Measurements from ENCODE around the gene ZSCAN2. TPM values are rescaled to one million over a fixed set of nuclear protein-coding genes. Genes with fewer than 3 reads are reported as not detected.

Gene ZSCAN2
- total RNA-seq, 1 donor from 2014 or later: 6.8 TPM

DNA sequence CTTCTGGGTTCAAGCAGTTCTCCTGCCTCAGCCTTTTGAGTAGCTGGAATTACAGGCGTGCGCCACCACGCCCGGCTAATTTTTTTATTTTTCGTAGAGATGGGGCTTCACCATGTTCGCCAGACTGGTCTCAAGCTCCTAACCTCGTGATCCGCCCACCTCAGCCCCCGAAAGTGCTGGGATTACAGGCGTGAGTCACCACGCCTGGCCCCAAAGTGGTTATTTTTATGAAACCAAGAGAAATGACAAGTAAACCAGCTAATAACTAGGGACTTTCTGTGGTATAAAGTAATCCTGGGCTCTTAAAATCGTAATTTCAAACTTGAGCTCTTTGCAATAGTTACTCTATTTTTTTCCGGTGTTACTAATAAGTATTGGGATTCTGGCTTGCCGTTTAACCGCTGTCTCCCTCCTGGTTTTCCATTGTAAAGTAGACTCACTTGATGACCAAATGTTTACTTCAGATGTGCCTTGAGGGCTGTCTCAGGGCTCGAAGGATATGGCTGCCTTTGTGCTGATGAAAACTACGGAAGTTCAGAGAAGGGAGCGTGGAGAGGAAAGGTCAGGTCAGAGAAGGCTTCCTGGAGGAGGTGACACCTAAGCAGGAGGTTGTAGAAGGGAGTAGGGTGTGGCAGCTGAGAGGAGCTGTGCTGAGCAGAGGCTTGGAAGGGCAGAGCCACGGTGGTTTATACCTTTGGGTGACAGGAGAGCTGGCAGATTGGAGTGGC, 4.2 kb downstream of the ZSCAN2 start:
- H3K4me3 Mint-ChIP-seq: peak overlapping the region; percentile 5

DNA sequence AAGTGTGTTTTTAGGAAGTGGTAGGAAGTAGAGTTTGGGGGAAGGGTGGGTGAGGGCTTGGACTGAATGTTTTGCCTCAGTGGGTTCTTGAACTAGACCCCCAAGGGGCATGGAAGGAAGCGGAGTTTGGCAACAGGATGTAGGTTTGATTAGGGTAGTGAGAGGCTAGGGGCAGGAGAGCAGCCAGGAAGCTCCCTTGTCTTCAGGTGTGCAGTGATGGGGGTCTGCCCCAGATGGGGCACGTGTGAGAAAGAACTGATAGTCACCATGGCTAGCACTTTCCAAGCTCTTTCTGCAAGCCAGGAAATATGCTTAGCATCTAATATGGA, 4.7 kb downstream of the ZSCAN2 start:
- peak overlapping the region; percentile 73 for H3K27ac Mint-ChIP-seq
- intact Hi-C loops (cut with micrococcal nuclease): no loop called here
- peaks cover 17% of the 10 kb centered on the region for H3K36me3 Mint-ChIP-seq (ENCODE audit: low read depth)
- peaks cover 20% of the 10 kb centered on the region for H3K4me1 Mint-ChIP-seq
- no peaks in the 10 kb centered on the region for H3K27me3 Mint-ChIP-seq
- DNase-seq: no peak
- no peak overlapping the region for H3K4me3 Mint-ChIP-seq
- no peaks in the 10 kb centered on the region for H3K9me3 Mint-ChIP-seq

More for the DNA sequence above, 4.2 kb downstream of the ZSCAN2 start:
- Mint-ChIP-seq H3K36me3 (ENCODE audit: low read depth) (peaks cover 17% of the 10 kb centered on the region), H3K27me3 (no peaks in the 10 kb centered on the region), H3K9me3 (no peaks in the 10 kb centered on the region), H3K4me1 (peaks cover 24% of the 10 kb centered on the region), H3K27ac (peak overlapping the region; percentile 73)
- DNase-seq: no peak
- intact Hi-C loops (cut with micrococcal nuclease): no loop called here

DNA sequence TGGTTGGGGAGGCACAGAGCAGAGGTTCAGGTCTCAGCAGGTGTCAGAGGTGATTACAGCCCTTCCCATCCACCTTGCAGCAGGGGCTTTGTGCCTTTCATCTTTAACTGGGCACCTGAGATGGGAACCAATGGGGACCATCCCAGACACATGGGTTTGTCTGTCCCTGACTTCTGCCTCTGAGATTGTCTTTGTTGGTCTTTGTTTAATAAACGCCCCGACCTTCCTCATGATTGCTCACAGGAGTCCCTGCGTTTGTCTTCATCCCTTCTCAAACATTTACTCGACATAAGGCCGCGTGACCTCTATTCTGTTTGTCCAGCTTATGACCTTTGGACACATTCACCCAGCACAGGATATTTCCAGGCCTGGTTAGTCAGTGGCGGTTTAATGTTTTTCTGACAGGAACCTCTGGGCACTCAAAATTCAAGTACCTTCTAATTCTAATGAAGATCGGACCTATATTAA, 5.9 kb downstream of the ZSCAN2 start:
- Mint-ChIP-seq H3K9me3 (no peaks in the 10 kb centered on the region), H3K4me3 (no peak overlapping the region), H3K27me3 (no peaks in the 10 kb centered on the region), H3K36me3 (ENCODE audit: low read depth) (peaks cover 17% of the 10 kb centered on the region), H3K4me1 (peaks cover 17% of the 10 kb centered on the region), H3K27ac (no peak overlapping the region)
- intact Hi-C loops (cut with micrococcal nuclease): no loop called here
- no peak for DNase-seq

GRCh38 chr15:84608707-84609284, 8.0 kb downstream of the ZSCAN2 start:
- Mint-ChIP-seq H3K9me3 (no peaks in the 10 kb centered on the region), H3K4me1 (peaks cover 15% of the 10 kb centered on the region), H3K27me3 (no peaks in the 10 kb centered on the region), H3K27ac (no peak overlapping the region), H3K36me3 (ENCODE audit: low read depth) (peaks cover 17% of the 10 kb centered on the region), H3K4me3 (no peak overlapping the region)
- intact Hi-C loops (cut with micrococcal nuclease): no loop called here
- DNase-seq: no peak

DNA sequence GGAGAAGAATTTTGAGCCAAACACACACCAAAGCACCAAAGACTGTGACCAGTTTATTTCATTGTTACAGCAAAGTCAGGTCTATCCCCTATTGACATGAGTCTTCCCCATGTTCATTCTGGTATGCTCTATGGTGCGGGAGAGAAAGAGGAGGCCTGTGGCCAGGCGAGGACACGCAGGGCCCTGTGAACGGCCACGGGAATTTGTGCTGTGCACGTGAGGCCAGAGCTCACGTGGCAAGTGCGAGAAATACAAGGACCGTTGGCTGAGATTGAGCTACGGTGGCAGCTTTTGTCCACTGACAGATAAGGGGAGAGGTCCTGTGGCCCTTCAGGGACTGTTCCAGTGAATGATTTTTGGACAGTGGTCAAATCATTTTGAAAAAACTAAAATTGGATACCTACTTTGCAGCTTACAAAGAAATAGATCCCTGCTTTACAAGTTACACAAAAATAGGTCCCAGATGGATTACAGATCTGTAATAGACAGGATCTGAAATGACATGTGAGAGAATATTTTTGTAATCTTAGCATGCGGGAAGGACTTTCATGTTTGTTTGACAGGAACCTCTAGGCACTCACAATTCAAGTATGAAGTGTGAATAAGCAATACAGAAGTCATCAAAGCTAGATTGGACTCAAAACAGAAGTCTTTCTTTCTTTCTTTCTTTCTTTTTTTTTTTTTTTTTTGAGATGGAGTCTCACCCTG, 9.2 kb downstream of the ZSCAN2 start:
- Mint-ChIP-seq H3K4me1 (peaks cover 10% of the 10 kb centered on the region), H3K27me3 (no peaks in the 10 kb centered on the region), H3K27ac (no peak overlapping the region), H3K36me3 (ENCODE audit: low read depth) (peaks cover 13% of the 10 kb centered on the region), H3K9me3 (no peaks in the 10 kb centered on the region), H3K4me3 (no peak overlapping the region)
- intact Hi-C loops (cut with micrococcal nuclease): no loop called here
- no peak for DNase-seq

GRCh38 chr15:84611631-84612030, 10.8 kb downstream of the ZSCAN2 start:
- no peak overlapping the region for H3K4me3 Mint-ChIP-seq
- intact Hi-C loops (cut with micrococcal nuclease): no loop called here

GRCh38 chr15:84616235-84616634, 15.4 kb downstream of the ZSCAN2 start:
- peaks cover 20% of the 10 kb centered on the region for H3K36me3 Mint-ChIP-seq (ENCODE audit: low read depth)
- no peak overlapping the region for H3K4me3 Mint-ChIP-seq
- intact Hi-C loops (cut with micrococcal nuclease): no loop called here
- no peak overlapping the region for H3K27ac Mint-ChIP-seq
- H3K9me3 Mint-ChIP-seq: peaks cover 13% of the 10 kb centered on the region
- no peak for DNase-seq
- H3K27me3 Mint-ChIP-seq: no peaks in the 10 kb centered on the region
- H3K4me1 Mint-ChIP-seq: peaks cover 2% of the 10 kb centered on the region

More at GRCh38 chr15:84611631-84612030, 10.8 kb downstream of the ZSCAN2 start:
- Mint-ChIP-seq H3K9me3 (no peaks in the 10 kb centered on the region), H3K27ac (no peak overlapping the region), H3K36me3 (ENCODE audit: low read depth) (peaks cover 10% of the 10 kb centered on the region), H3K27me3 (no peaks in the 10 kb centered on the region), H3K4me1 (peaks cover 2% of the 10 kb centered on the region)
- DNase-seq: no peak

GRCh38 chr15:84620626-84621025, 19.8 kb downstream of the ZSCAN2 start:
- no peak for DNase-seq
- Mint-ChIP-seq H3K27me3 (no peaks in the 10 kb centered on the region), H3K27ac (no peak overlapping the region), H3K4me3 (no peak overlapping the region), H3K36me3 (ENCODE audit: low read depth) (peaks cover 50% of the 10 kb centered on the region), H3K9me3 (peaks cover 19% of the 10 kb centered on the region), H3K4me1 (peaks cover under 1% of the 10 kb centered on the region)
- intact Hi-C loops (cut with micrococcal nuclease): no loop called here

GRCh38 chr15:84621358-84621979, 20.7 kb downstream of the ZSCAN2 start:
- Mint-ChIP-seq H3K27me3 (no peaks in the 10 kb centered on the region), H3K9me3 (peaks cover 19% of the 10 kb centered on the region), H3K27ac (no peak overlapping the region), H3K4me3 (no peak overlapping the region), H3K36me3 (ENCODE audit: low read depth) (peaks cover 47% of the 10 kb centered on the region), H3K4me1 (no peaks in the 10 kb centered on the region)
- intact Hi-C loops (cut with micrococcal nuclease): no loop called here
- DNase-seq: no peak

DNA sequence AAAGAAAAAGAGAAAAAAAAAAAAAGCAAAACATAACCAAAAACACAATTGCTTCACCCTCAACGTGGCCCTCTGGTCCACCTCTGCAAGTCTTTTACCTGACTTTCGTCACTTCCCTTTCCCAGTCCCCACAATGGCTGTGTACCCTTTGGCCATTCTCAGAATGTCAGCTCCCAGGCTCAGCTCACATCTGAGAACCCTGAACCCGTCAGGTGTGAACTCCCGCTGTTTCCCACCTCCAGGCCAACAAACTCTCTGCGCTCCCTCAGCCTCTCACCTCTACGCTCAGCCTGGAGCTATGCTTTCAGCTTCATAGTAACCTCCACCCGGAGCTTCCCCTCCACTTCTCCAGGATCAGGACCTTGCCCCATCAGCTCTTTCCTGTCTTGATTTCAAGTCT, 23.6 kb downstream of the ZSCAN2 start:
- Mint-ChIP-seq H3K27ac (no peak overlapping the region), H3K36me3 (ENCODE audit: low read depth) (peaks cover 44% of the 10 kb centered on the region), H3K4me3 (no peak overlapping the region), H3K27me3 (no peaks in the 10 kb centered on the region), H3K4me1 (no peaks in the 10 kb centered on the region), H3K9me3 (peaks cover 19% of the 10 kb centered on the region)
- intact Hi-C loops (cut with micrococcal nuclease): no loop called here
- no peak for DNase-seq

GRCh38 chr15:84625123-84625522, 24.3 kb downstream of the ZSCAN2 start:
- intact Hi-C loops (cut with micrococcal nuclease): no loop called here
- H3K9me3 Mint-ChIP-seq: peaks cover 17% of the 10 kb centered on the region
- no peak overlapping the region for H3K27ac Mint-ChIP-seq
- no peak overlapping the region for H3K4me3 Mint-ChIP-seq
- no peak for DNase-seq
- H3K36me3 Mint-ChIP-seq (ENCODE audit: low read depth): peaks cover 41% of the 10 kb centered on the region
- H3K27me3 Mint-ChIP-seq: no peaks in the 10 kb centered on the region
- H3K4me1 Mint-ChIP-seq: peaks cover under 1% of the 10 kb centered on the region

GRCh38 chr15:84629033-84629432, 28.2 kb downstream of the ZSCAN2 start:
- Mint-ChIP-seq H3K9me3 (peaks cover 5% of the 10 kb centered on the region), H3K27me3 (no peaks in the 10 kb centered on the region), H3K4me3 (no peak overlapping the region), H3K36me3 (ENCODE audit: low read depth) (peaks cover 12% of the 10 kb centered on the region), H3K27ac (no peak overlapping the region), H3K4me1 (peaks cover 10% of the 10 kb centered on the region)
- intact Hi-C loops (cut with micrococcal nuclease): no loop called here
- no peak for DNase-seq

- Mint-ChIP-seq H3K9me3 (no peaks in the 10 kb centered on the region), H3K4me3 (peak overlapping the region; percentile 97), H3K27ac (peak overlapping the region; percentile 95), H3K4me1 (peaks cover 29% of the 10 kb centered on the region), H3K36me3 (ENCODE audit: low read depth) (peaks cover 19% of the 10 kb centered on the region), H3K27me3 (no peaks in the 10 kb centered on the region)
- DNase-seq: peak; percentile 70
- intact Hi-C loops (cut with micrococcal nuclease): loop anchor here (1.0 to 5.0 kb wide), 5 partner anchors 23 to 350 kb away; partner anchors contain the start of genes PDE8A, WDR73 and ZNF592
These were observed 31.0 kb downstream of the ZSCAN2 start for GRCh38 chr15:84631706-84632272.

Data from activated CD4-positive, alpha-beta T cell treated with anti-CD3 and anti-CD28 coated beads, Interleukin-2, amount 10 ng/mL, durations not matched to agents 24 days and 14 days (primary cell).